Rectal smooth muscle tissue (tissue), 1 donor: ENCODE data around the gene JAK1.

Experiments
- H3K27ac ChIP-seq: one replicate; pipeline ENCODE4 v1.7.0; 2013; ENCODE audit warnings: low read depth, low read length, inconsistent platforms
- H3K27me3 ChIP-seq: one replicate; pipeline ENCODE4 v1.7.0; 2013; ENCODE audit warnings: low read length; ENCODE audit not compliant: control insufficient read depth, insufficient read depth
- H3K36me3 ChIP-seq: one replicate; pipeline ENCODE4 v1.7.0; 2013; ENCODE audit warnings: low read length; ENCODE audit not compliant: control insufficient read depth, insufficient read depth
- H3K4me1 ChIP-seq: one replicate; pipeline ENCODE4 v1.7.0; 2013; ENCODE audit warnings: low read length; ENCODE audit not compliant: control insufficient read depth, insufficient read depth
- H3K4me3 ChIP-seq: one replicate; pipeline ENCODE4 v1.7.0; 2013; ENCODE audit warnings: low read length
- H3K9ac ChIP-seq: one replicate; pipeline ENCODE4 v1.7.0; 2013; ENCODE audit warnings: low read length

Gene JAK1

GRCh38 chr1:64843675-64844074, 122.7 kb downstream of the JAK1 start:
- Histone ChIP-seq H3K27me3 (no peaks in the 10 kb centered on the region), H3K4me3 (no peak overlapping the region), H3K27ac (no peak overlapping the region), H3K4me1 (no peaks in the 10 kb centered on the region), H3K36me3 (peaks cover 46% of the 10 kb centered on the region), H3K9ac (no peak overlapping the region)

GRCh38 chr1:64842224-64842623, 124.1 kb downstream of the JAK1 start:
- Histone ChIP-seq H3K27me3 (no peaks in the 10 kb centered on the region), H3K9ac (no peak overlapping the region), H3K36me3 (peaks cover 56% of the 10 kb centered on the region), H3K4me1 (no peaks in the 10 kb centered on the region), H3K27ac (no peak overlapping the region), H3K4me3 (no peak overlapping the region)

GRCh38 chr1:64841330-64842065, 124.9 kb downstream of the JAK1 start:
- Histone ChIP-seq H3K36me3 (peaks cover 61% of the 10 kb centered on the region), H3K4me1 (no peaks in the 10 kb centered on the region), H3K4me3 (no peak overlapping the region), H3K9ac (no peak overlapping the region), H3K27ac (no peak overlapping the region), H3K27me3 (no peaks in the 10 kb centered on the region)

- no peaks in the 10 kb centered on the region for H3K4me1 ChIP-seq
- no peak overlapping the region for H3K9ac ChIP-seq
- H3K36me3 ChIP-seq = peaks cover 53% of the 10 kb centered on the region
- H3K27me3 ChIP-seq = no peaks in the 10 kb centered on the region
- no peak overlapping the region for H3K4me3 ChIP-seq
- H3K27ac ChIP-seq = no peak overlapping the region
These were observed 126.5 kb downstream of the JAK1 start for GRCh38 chr1:64839732-64840405.

GRCh38 chr1:64839261-64839660, 127.1 kb downstream of the JAK1 start:
- H3K27ac ChIP-seq = no peak overlapping the region
- no peak overlapping the region for H3K4me3 ChIP-seq
- H3K4me1 ChIP-seq = no peaks in the 10 kb centered on the region
- peaks cover 50% of the 10 kb centered on the region for H3K36me3 ChIP-seq
- H3K27me3 ChIP-seq = no peaks in the 10 kb centered on the region
- H3K9ac ChIP-seq = no peak overlapping the region

GRCh38 chr1:64838486-64838885, 127.9 kb downstream of the JAK1 start:
- Histone ChIP-seq H3K9ac (no peak overlapping the region), H3K27me3 (no peaks in the 10 kb centered on the region), H3K4me1 (no peaks in the 10 kb centered on the region), H3K36me3 (peaks cover 48% of the 10 kb centered on the region), H3K4me3 (no peak overlapping the region), H3K27ac (no peak overlapping the region)

GRCh38 chr1:64836802-64837201, 129.5 kb downstream of the JAK1 start:
- Histone ChIP-seq H3K36me3 (peaks cover 51% of the 10 kb centered on the region), H3K4me3 (no peak overlapping the region), H3K4me1 (no peaks in the 10 kb centered on the region), H3K27me3 (no peaks in the 10 kb centered on the region), H3K9ac (no peak overlapping the region), H3K27ac (no peak overlapping the region)

- Histone ChIP-seq H3K4me3 (no peak overlapping the region), H3K27me3 (no peaks in the 10 kb centered on the region), H3K27ac (no peak overlapping the region), H3K36me3 (peaks cover 37% of the 10 kb centered on the region), H3K4me1 (no peaks in the 10 kb centered on the region), H3K9ac (no peak overlapping the region)
These were observed 131.6 kb downstream of the JAK1 start for GRCh38 chr1:64834734-64835133.

GRCh38 chr1:64830030-64830651, 136.2 kb downstream of the JAK1 start:
- Histone ChIP-seq H3K27me3 (no peaks in the 10 kb centered on the region), H3K4me3 (no peak overlapping the region), H3K27ac (no peak overlapping the region), H3K9ac (no peak overlapping the region), H3K4me1 (no peaks in the 10 kb centered on the region), H3K36me3 (peaks cover 10% of the 10 kb centered on the region)

GRCh38 chr1:64829411-64830029, 136.8 kb downstream of the JAK1 start:
- peaks cover 8% of the 10 kb centered on the region for H3K36me3 ChIP-seq
- no peak overlapping the region for H3K9ac ChIP-seq
- H3K27me3 ChIP-seq = no peaks in the 10 kb centered on the region
- no peak overlapping the region for H3K4me3 ChIP-seq
- no peak overlapping the region for H3K27ac ChIP-seq
- no peaks in the 10 kb centered on the region for H3K4me1 ChIP-seq

- peaks cover 8% of the 10 kb centered on the region for H3K36me3 ChIP-seq
These were observed 137.5 kb downstream of the JAK1 start for GRCh38 chr1:64828829-64829228.

GRCh38 chr1:64826991-64827390, 139.4 kb downstream of the JAK1 start:
- no peaks in the 10 kb centered on the region for H3K4me1 ChIP-seq
- no peak overlapping the region for H3K9ac ChIP-seq
- no peak overlapping the region for H3K4me3 ChIP-seq
- no peaks in the 10 kb centered on the region for H3K27me3 ChIP-seq
- no peaks in the 10 kb centered on the region for H3K36me3 ChIP-seq
- H3K27ac ChIP-seq = no peak overlapping the region

More at GRCh38 chr1:64828829-64829228, 137.5 kb downstream of the JAK1 start:
- Histone ChIP-seq H3K4me3 (no peak overlapping the region), H3K9ac (no peak overlapping the region), H3K27ac (no peak overlapping the region), H3K4me1 (no peaks in the 10 kb centered on the region), H3K27me3 (no peaks in the 10 kb centered on the region)
